CD14-positive monocyte (primary cell): ENCODE results near the gene SLC13A3. TPM values are rescaled to one million over a fixed set of nuclear protein-coding genes. Genes with fewer than 3 reads are reported as not detected.

ENCODE experiments used
- DNase-seq, 3 donors: peaks; one replicate each; pipeline ENCODE4 v3.0.0-alpha.2; 2011 to 2022
- H2AFZ ChIP-seq: 2 replicates; pipeline ENCODE4 v1.6.0; 2012; ENCODE audit warnings: mild to moderate bottlenecking, low read depth, low read length, inconsistent platforms; ENCODE audit not compliant: insufficient read depth, poor library complexity, severe bottlenecking
- H3K27ac ChIP-seq, 2 donors: 1 replicate in 1 of 2; 2 replicates in 1 of 2; pipeline ENCODE4 v1.5.1; 2012 to 2013; ENCODE audit warnings: low read length in 2 of 2, control low read depth in 1 of 2, inconsistent platforms in 1 of 2, low read depth in 1 of 2, mild to moderate bottlenecking in 1 of 2
- H3K27me3 ChIP-seq, 2 donors: one replicate each; pipeline versions ENCODE4 v1.6.0 to v1.6.1; 2011 to 2013; ENCODE audit warnings: low read length in 2 of 2; ENCODE audit not compliant: control insufficient read depth in 2 of 2, insufficient read depth in 2 of 2
- H3K36me3 ChIP-seq, 2 donors: replicated peaks in 1 of 2; 1 replicate in 1 of 2; 2 replicates in 1 of 2; pipeline versions ENCODE4 v1.5.1 to v1.6.1; 2012 to 2013; ENCODE audit warnings: low read length in 2 of 2, control low read depth in 1 of 2, inconsistent platforms in 1 of 2, mild to moderate bottlenecking in 1 of 2; ENCODE audit not compliant: insufficient read depth in 2 of 2, control insufficient read depth in 1 of 2
- H3K4me1 ChIP-seq, 2 donors: 1 replicate in 1 of 2; 2 replicates in 1 of 2; pipeline versions ENCODE4 v1.5.1 to v1.6.1; 2012 to 2013; ENCODE audit warnings: low read length in 2 of 2, control low read depth in 1 of 2, inconsistent platforms in 1 of 2, mild to moderate bottlenecking in 1 of 2, moderate library complexity in 1 of 2; ENCODE audit not compliant: insufficient read depth in 2 of 2, control insufficient read depth in 1 of 2
- H3K4me2 ChIP-seq: replicated peaks from 2 replicates; pipeline ENCODE3; 2012; ENCODE audit warnings: low read length, moderate library complexity, mild to moderate bottlenecking; ENCODE audit not compliant: poor library complexity, severe bottlenecking; ENCODE audit errors: extremely low read depth
- H3K4me3 ChIP-seq, 3 experiments: fragments of 200-600 bp in 1 of 3; sonication (generic) in 1 of 3; replicated peaks in 1 of 3; 1 replicate in 2 of 3; 2 replicates in 1 of 3; pipeline ENCODE4 v1.5.1; 2011 to 2013; ENCODE audit warnings: low read length in 3 of 3, mild to moderate bottlenecking in 3 of 3, control low read depth in 2 of 3, low read depth in 2 of 3, inconsistent platforms in 1 of 3, moderate library complexity in 1 of 3
- H3K79me2 ChIP-seq: 2 replicates; pipeline ENCODE4 v1.6.0; 2012; ENCODE audit warnings: mild to moderate bottlenecking, control low read depth, inconsistent platforms, low read length, moderate library complexity; ENCODE audit not compliant: insufficient read depth
- H3K9ac ChIP-seq: 2 replicates; pipeline ENCODE4 v1.6.0; 2017; ENCODE audit warnings: low read length, mild to moderate bottlenecking; ENCODE audit not compliant: insufficient read depth, poor library complexity, severe bottlenecking
- H3K9me3 ChIP-seq, 2 donors: replicated peaks in 1 of 2; 1 replicate in 1 of 2; 2 replicates in 1 of 2; pipeline versions ENCODE4 v1.5.1 to v1.6.1; 2012 to 2013; ENCODE audit warnings: low read length in 2 of 2, control low read depth in 1 of 2; ENCODE audit not compliant: control insufficient read depth in 1 of 2, insufficient read depth in 1 of 2
- H4K20me1 ChIP-seq: 2 replicates; pipeline ENCODE4 v1.6.0; 2012; ENCODE audit warnings: mild to moderate bottlenecking, low read length, control low read depth, moderate library complexity; ENCODE audit not compliant: insufficient read depth
- H3K27ac Mint-ChIP-seq, 7 donors: one replicate each; pipeline ENCODE4 v1.8.0; 2020; ENCODE audit warnings: mild to moderate bottlenecking in 7 of 7, mixed read lengths in 7 of 7, moderate library complexity in 6 of 7, inconsistent platforms in 2 of 7
- H3K27me3 Mint-ChIP-seq, 3 donors: one replicate each; pipeline ENCODE4 v1.8.0; 2021 to 2022; ENCODE audit warnings: low read depth in 3 of 3, mild to moderate bottlenecking in 3 of 3, mixed read lengths in 3 of 3, moderate library complexity in 3 of 3, inconsistent platforms in 1 of 3
- H3K36me3 Mint-ChIP-seq, 2 donors: one replicate each; pipeline ENCODE4 v1.8.0; 2020; ENCODE audit warnings: mixed read lengths in 2 of 2, inconsistent platforms in 1 of 2, mild to moderate bottlenecking in 1 of 2
- H3K4me1 Mint-ChIP-seq: one replicate; pipeline ENCODE4 v1.8.0; 2020; ENCODE audit warnings: mild to moderate bottlenecking, mixed read lengths
- H3K4me3 Mint-ChIP-seq, 2 donors: one replicate each; pipeline ENCODE4 v1.8.0; 2020; ENCODE audit warnings: mild to moderate bottlenecking in 2 of 2, mixed read lengths in 2 of 2, moderate library complexity in 1 of 2
- H3K9me3 Mint-ChIP-seq, 7 donors: one replicate each; pipeline ENCODE4 v1.8.0; 2020 to 2022; ENCODE audit warnings: mixed read lengths in 7 of 7, mild to moderate bottlenecking in 6 of 7, moderate library complexity in 6 of 7, inconsistent platforms in 2 of 7
- WGBS: methylation state at CpG from one replicate; pipeline ENCODE4 v1.1.5; 2013; ENCODE audit warnings: missing lambda C conversion rate; ENCODE audit not compliant: insufficient coverage; 5-methylcytosine and 5-hydroxymethylcytosine counted together
- intact Hi-C, 2 donors: fragments of 100-400 bp; cut with micrococcal nuclease; formaldehyde crosslinking; loops; one replicate each; pipeline versions ENCODE4 v1.15.0 to v1.15.1; 2023
- polyA plus RNA-seq, 3 donors: library from polyadenylated mRNA; depleted of rRNA in 1 of 3; unstranded in 2 of 3; stranded (reverse) in 1 of 3; fragments of 300-500 nt in 2 of 3; fragments of >200 nt in 1 of 3; fragmentation: Illumina TruSeq in 2 of 3; gene quantifications; 1 replicate in 2 of 3; 2 replicates in 1 of 3; pipeline ENCODE4 v1.2.3, GENCODE V29; 2012 to 2021
- TF ChIP-seq, protein P1 (sequence below): fragments of 200-600 bp; IDR thresholded peaks from one replicate; pipeline ENCODE4 v1.8.0; 2022; ENCODE audit warnings: antibody characterized with exemption, mild to moderate bottlenecking

Gene SLC13A3
- polyA plus RNA-seq, 3 donors = 0.04 TPM; not detected in 2

DNA sequence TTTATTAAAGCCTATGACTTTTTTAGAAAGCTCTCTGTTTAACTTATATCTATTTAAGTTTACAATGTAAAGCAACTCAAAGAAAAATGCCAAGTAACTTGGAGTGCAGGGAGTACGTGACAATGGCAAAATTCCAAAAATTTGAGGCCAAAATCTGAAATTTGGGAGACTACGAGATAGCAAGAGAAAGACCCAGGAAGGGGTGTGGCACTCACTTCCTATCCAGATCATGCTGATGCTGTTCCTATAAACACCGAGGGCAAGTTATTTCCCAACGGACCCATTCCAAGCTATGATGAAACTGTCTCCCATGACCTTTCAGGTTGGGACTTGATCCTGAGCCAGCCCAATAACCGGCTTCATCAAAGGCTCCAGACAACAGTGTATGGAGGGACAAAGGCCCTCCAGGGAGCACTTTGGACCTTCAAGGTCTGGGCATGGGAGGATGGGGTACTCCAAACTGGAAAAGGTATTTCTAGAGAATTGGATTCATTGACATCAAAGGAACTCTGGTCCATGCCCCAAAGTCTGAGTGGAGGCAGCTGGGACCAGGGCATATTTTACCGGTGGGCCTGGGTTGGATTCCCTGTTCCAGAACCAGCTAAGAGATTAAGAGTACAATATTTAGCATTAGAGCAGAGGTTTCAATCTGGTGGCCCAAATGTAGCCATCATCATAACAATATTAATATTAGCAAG, 15.7 kb upstream of the SLC13A3 start:
- Histone ChIP-seq H3K27ac (no peak overlapping the region), H3K36me3 (no peaks in the 10 kb centered on the region), H3K27me3 (no peaks in the 10 kb centered on the region), H2AFZ (no peak overlapping the region), H3K79me2 (no peaks in the 10 kb centered on the region), H3K9ac (no peak overlapping the region), H3K4me3 (no peak overlapping the region), H4K20me1 (no peaks in the 10 kb centered on the region), H3K4me1 (no peaks in the 10 kb centered on the region), H3K4me2 (no peak overlapping the region), H3K9me3 (peaks cover 4 to 9% of the 10 kb centered on the region in 2 donors)
- Mint-ChIP-seq H3K27ac (no peak overlapping the region), H3K36me3 (no peaks in the 10 kb centered on the region), H3K4me3 (no peak overlapping the region), H3K27me3 (peaks cover 2 to 3% (median 2%) of the 10 kb centered on the region in 3 donors), H3K4me1 (no peaks in the 10 kb centered on the region), H3K9me3 (peaks cover 2 to 19% (median 9%) of the 10 kb centered on the region in 7 donors)
- intact Hi-C loops = no loop called here
- TF ChIP-seq, protein P1, sequence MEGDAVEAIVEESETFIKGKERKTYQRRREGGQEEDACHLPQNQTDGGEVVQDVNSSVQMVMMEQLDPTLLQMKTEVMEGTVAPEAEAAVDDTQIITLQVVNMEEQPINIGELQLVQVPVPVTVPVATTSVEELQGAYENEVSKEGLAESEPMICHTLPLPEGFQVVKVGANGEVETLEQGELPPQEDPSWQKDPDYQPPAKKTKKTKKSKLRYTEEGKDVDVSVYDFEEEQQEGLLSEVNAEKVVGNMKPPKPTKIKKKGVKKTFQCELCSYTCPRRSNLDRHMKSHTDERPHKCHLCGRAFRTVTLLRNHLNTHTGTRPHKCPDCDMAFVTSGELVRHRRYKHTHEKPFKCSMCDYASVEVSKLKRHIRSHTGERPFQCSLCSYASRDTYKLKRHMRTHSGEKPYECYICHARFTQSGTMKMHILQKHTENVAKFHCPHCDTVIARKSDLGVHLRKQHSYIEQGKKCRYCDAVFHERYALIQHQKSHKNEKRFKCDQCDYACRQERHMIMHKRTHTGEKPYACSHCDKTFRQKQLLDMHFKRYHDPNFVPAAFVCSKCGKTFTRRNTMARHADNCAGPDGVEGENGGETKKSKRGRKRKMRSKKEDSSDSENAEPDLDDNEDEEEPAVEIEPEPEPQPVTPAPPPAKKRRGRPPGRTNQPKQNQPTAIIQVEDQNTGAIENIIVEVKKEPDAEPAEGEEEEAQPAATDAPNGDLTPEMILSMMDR = no peak
- WGBS = 71% methylated on average over 5 of the region's 6 CpGs
- DNase-seq = no peak

DNA sequence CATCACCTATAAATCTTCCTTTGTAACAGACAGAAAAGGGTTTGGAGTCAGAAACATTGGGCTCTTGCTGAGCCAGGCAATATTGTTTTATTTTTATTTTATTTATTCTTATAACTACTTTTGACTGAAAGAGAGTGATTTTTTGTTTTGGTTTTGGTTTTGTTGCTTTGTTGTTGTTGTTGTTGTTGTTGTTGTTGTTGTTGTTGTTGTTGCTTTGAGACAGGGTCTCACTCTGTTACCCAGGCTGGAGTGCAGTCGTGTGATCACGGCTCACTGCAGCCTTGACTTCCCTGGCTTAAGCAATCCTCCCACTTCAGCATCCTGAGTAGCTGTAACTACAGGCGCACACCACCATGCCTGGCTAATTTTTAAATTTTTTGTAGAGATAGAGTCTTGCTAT, 15.0 kb upstream of the SLC13A3 start:
- H3K4me3 Mint-ChIP-seq = no peak overlapping the region
- TF ChIP-seq, protein P1 = no peak
- Histone ChIP-seq H3K27me3 (no peaks in the 10 kb centered on the region), H3K4me3 (no peak overlapping the region), H3K27ac (no peak overlapping the region), H2AFZ (no peak overlapping the region), H3K79me2 (no peaks in the 10 kb centered on the region), H3K36me3 (no peaks in the 10 kb centered on the region), H3K9ac (no peak overlapping the region), H4K20me1 (no peaks in the 10 kb centered on the region), H3K4me1 (no peaks in the 10 kb centered on the region), H3K9me3 (peaks cover 4 to 9% of the 10 kb centered on the region in 2 donors), H3K4me2 (no peak overlapping the region)
- no peaks in the 10 kb centered on the region for H3K4me1 Mint-ChIP-seq
- intact Hi-C loops = no loop called here
- no peak overlapping the region for H3K27ac Mint-ChIP-seq
- H3K9me3 Mint-ChIP-seq = peaks cover 2 to 13% (median 9%) of the 10 kb centered on the region in 7 donors
- no CpG with 5 or more reads among the region's 3 CpGs for WGBS
- peaks cover 2 to 3% (median 2%) of the 10 kb centered on the region in 3 donors for H3K27me3 Mint-ChIP-seq
- no peaks in the 10 kb centered on the region for H3K36me3 Mint-ChIP-seq
- DNase-seq = no peak
